Ishikawa (cell line): ENCODE data around the gene KCNAB1.

Source experiments
- EGR1 ChIP-seq: IDR thresholded peaks from 2 replicates; pipeline ENCODE4 v1.6.1; 2012
- EP300 ChIP-seq: IDR thresholded peaks from 2 replicates; pipeline ENCODE4 v1.6.1; 2012; ENCODE audit warnings: borderline replicate concordance
- YY1 ChIP-seq: IDR thresholded peaks from 2 replicates; pipeline ENCODE4 v1.6.1; 2012; ENCODE audit warnings: low read depth
- TF ChIP-seq, protein P1 (sequence below): IDR thresholded peaks from 2 replicates; pipeline ENCODE4 v1.6.1; 2012

DNA sequence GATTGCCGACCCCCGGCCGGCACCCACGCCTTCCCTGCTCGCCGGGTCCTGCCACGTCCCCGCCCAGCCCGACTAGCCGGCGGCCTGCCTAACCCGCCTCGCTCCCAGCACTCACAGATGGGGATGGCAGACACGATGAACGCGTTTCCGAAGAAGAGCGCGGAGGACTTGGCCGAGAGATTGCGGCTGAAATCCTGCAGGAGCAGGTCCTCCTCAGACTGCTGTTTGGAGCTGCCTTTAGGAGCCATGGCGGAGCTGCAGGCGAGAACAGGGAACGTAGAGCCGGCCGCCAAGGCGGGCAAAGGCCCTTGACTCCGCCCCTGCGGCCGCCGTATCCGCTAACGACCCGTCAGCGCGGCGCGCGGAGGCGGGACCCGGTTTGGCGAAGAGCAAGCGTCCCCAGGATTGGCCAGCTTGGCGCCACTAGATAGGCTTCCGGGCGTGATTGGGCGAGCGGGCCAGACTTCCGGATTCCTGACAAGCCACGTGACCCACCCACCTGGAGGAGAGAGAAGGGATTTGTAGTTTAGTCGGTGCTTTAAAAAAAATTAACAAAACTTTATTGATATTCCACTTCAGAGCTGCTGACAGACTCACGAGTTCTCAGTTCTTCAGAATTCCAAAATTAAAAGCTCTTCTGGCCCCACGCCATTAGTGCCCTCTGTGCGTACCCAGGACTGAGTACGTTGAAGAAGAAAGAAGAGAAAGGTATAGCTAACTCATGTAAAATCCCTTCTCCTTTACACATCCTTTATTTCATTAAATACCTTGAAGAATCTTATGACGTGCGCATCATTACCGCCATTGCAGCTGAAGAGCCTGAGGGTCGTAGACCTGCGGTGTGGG is 434.7 kb downstream of the KCNAB1 start, which contains the start of gene SSR3:
- peak; percentile 96 for TF ChIP-seq EGR1
- no peak; the same call in 1 of the 2 replicates for TF ChIP-seq EP300
- peak; percentile 82 for TF ChIP-seq YY1
- TF ChIP-seq, protein P1, sequence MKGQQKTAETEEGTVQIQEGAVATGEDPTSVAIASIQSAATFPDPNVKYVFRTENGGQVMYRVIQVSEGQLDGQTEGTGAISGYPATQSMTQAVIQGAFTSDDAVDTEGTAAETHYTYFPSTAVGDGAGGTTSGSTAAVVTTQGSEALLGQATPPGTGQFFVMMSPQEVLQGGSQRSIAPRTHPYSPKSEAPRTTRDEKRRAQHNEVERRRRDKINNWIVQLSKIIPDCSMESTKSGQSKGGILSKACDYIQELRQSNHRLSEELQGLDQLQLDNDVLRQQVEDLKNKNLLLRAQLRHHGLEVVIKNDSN: peak; percentile 100
